Spleen (tissue), 11 donors: Measurements from ENCODE around the gene CCDC195. TPM values are rescaled to one million over a fixed set of nuclear protein-coding genes. Genes with fewer than 3 reads are reported as not detected.

Experiments used
- DNase-seq: peaks from one replicate; pipeline ENCODE4 v3.0.0-alpha.2; 2020
- H3K27ac ChIP-seq, 8 donors: fragments of 200-600 bp; sonication (generic) in 7 of 8; 1 replicate in 4 of 8; 2 replicates in 4 of 8; pipeline versions ENCODE4 v1.5.0 to v1.8.0; 2016 to 2021; ENCODE audit warnings: inconsistent platforms in 4 of 8, mild to moderate bottlenecking in 4 of 8, moderate library complexity in 1 of 8
- H3K27me3 ChIP-seq, 7 donors: fragments of 200-600 bp; sonication (generic) in 6 of 7; replicated peaks in 1 of 7; 1 replicate in 4 of 7; 2 replicates in 3 of 7; pipeline versions ENCODE4 v1.5.0 to v1.8.0; 2016 to 2021; ENCODE audit warnings: inconsistent platforms in 3 of 7, mild to moderate bottlenecking in 1 of 7
- H3K36me3 ChIP-seq, 6 donors: fragments of 200-600 bp; sonication (generic) in 5 of 6; 1 replicate in 4 of 6; 2 replicates in 2 of 6; pipeline versions ENCODE4 v1.5.0 to v1.8.0; 2016 to 2021; ENCODE audit warnings: inconsistent platforms in 2 of 6
- H3K4me1 ChIP-seq, 6 donors: fragments of 200-600 bp; sonication (generic) in 5 of 6; 1 replicate in 3 of 6; 2 replicates in 3 of 6; pipeline versions ENCODE4 v1.5.0 to v1.8.0; 2016 to 2021; ENCODE audit warnings: inconsistent platforms in 3 of 6
- H3K4me3 ChIP-seq, 8 donors: fragments of 200-600 bp; sonication (generic) in 7 of 8; 1 replicate in 4 of 8; 2 replicates in 4 of 8; pipeline versions ENCODE4 v1.5.0 to v1.8.0; 2016 to 2021; ENCODE audit warnings: inconsistent platforms in 4 of 8, mild to moderate bottlenecking in 4 of 8, moderate library complexity in 2 of 8
- H3K9me3 ChIP-seq, 8 donors: fragments of 200-600 bp; sonication (generic) in 7 of 8; 1 replicate in 4 of 8; 2 replicates in 4 of 8; pipeline versions ENCODE4 v1.5.0 to v1.8.0; 2016 to 2021; ENCODE audit warnings: inconsistent platforms in 4 of 8
- POLR2A ChIP-seq, 3 donors: fragments of 450-650 bp; IDR thresholded peaks; one replicate each; pipeline ENCODE4 v1.5.1; 2017; ENCODE audit warnings: antibody characterized with exemption in 3 of 3, mild to moderate bottlenecking in 1 of 3
- POLR2AphosphoS5 ChIP-seq, 3 donors: sonication (generic); formaldehyde crosslinking; IDR thresholded peaks; one replicate each; pipeline ENCODE4 v1.5.1; 2017; ENCODE audit warnings: antibody characterized with exemption in 3 of 3
- WGBS, 5 donors: extraction: QIAGEN DNeasy Blood & Tissue Kit in 3 of 5; methylation state at CpG; one replicate each; pipeline versions ENCODE4 v1.1.5 to v1.1.7; 2013 to 2018; 5-methylcytosine and 5-hydroxymethylcytosine counted together
- intact Hi-C: fragments of 100-400 bp; cut with DNase I; formaldehyde crosslinking; loops from one replicate; pipeline ENCODE4 v1.15.0; 2023; ENCODE audit warnings: low total_unique reads
- polyA plus RNA-seq, 3 donors: library from polyadenylated mRNA; stranded (reverse); fragments of 200-250 nt; gene quantifications; one replicate each; pipeline ENCODE4 v1.2.1, GENCODE V29; 2013
- total RNA-seq, 7 donors: library from RNA; depleted of rRNA in 3 of 7; stranded (reverse); fragments of >200 nt in 3 of 7; fragmentation: NEBNext Ultra II Directional in 4 of 7; extraction: Animal tissue kit (Norgen Biotek cat#: 25700) in 4 of 7; gene quantifications; one replicate each; pipeline versions ENCODE4 v1.1.0 to v1.2.1, GENCODE V29; 2016 to 2021
- TF ChIP-seq, protein P1 (sequence below), 11 experiments: fragments of 200-600 bp in 7 of 11; fragments of 450-650 bp in 4 of 11; sonication (generic) in 4 of 11; IDR thresholded peaks in 8 of 11; conservative IDR thresholded peaks in 3 of 11; 1 replicate in 7 of 11; 2 replicates in 4 of 11; pipeline versions ENCODE4 v1.4.0 to v1.8.0; 2016 to 2021; ENCODE audit warnings: antibody characterized with exemption in 11 of 11, inconsistent platforms in 4 of 11, mild to moderate bottlenecking in 1 of 11
- donor health status: healthy with polysubstance abuse.
- donor health status: DM: no; HTN: no; CAD: no; lungs with moderate emphysema.
- donor health status: DM: no; HTN: no; CAD: no.
- donor health status: Bipolar disorder and iron deficiency.
- donor health status: healthy.
- donor health status: DM: no; HTN: no; CAD: no.
- donor health status: DM: yes; HTN: yes; CAD: no.

CCDC195 gene
- total and polyA plus RNA-seq, 10 donors: not detected

DNA sequence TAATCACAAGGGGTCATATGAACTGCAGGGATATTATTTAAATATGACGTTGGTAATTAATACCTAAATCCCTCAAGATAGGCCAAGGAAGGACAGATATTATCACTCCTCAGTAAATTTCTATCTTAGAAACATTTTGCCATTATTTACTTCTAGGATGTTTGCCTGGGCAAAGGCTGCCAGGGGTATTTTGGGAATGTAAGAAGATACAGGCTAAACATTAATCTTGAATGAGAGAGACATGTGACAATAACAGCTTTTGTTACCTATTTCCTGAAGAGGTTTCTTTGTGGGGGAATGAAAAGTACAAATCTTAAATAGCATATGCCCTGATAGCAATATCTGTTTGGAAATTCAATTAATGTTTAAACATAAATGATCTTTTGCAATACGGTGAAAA is 756 bp upstream of the CCDC195 start:
- Histone ChIP-seq H3K4me3 (no peak overlapping the region), H3K27me3 (no peaks in the 10 kb centered on the region), H3K36me3 (no peaks in the 10 kb centered on the region), H3K9me3 (peaks cover 0 to 5% (median 0%) of the 10 kb centered on the region in 8 donors), H3K4me1 (no peaks in the 10 kb centered on the region), H3K27ac (no peak overlapping the region)
- DNase-seq: no peak
- intact Hi-C loops: no loop called here
- 76 to 90% (median 83%) methylated on average over 2 of the region's 2 CpGs for WGBS, 5 donors
- TF ChIP-seq POLR2A (IDR thresholded peaks at IDR 0.05): no peak
- TF ChIP-seq, protein P1, sequence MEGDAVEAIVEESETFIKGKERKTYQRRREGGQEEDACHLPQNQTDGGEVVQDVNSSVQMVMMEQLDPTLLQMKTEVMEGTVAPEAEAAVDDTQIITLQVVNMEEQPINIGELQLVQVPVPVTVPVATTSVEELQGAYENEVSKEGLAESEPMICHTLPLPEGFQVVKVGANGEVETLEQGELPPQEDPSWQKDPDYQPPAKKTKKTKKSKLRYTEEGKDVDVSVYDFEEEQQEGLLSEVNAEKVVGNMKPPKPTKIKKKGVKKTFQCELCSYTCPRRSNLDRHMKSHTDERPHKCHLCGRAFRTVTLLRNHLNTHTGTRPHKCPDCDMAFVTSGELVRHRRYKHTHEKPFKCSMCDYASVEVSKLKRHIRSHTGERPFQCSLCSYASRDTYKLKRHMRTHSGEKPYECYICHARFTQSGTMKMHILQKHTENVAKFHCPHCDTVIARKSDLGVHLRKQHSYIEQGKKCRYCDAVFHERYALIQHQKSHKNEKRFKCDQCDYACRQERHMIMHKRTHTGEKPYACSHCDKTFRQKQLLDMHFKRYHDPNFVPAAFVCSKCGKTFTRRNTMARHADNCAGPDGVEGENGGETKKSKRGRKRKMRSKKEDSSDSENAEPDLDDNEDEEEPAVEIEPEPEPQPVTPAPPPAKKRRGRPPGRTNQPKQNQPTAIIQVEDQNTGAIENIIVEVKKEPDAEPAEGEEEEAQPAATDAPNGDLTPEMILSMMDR (IDR thresholded peaks at IDR 0.05 in 8 of 11, conservative IDR thresholded peaks at IDR 0.05 in 3 of 11): no peak
- TF ChIP-seq POLR2AphosphoS5 (IDR thresholded peaks at IDR 0.05): no peak

DNA sequence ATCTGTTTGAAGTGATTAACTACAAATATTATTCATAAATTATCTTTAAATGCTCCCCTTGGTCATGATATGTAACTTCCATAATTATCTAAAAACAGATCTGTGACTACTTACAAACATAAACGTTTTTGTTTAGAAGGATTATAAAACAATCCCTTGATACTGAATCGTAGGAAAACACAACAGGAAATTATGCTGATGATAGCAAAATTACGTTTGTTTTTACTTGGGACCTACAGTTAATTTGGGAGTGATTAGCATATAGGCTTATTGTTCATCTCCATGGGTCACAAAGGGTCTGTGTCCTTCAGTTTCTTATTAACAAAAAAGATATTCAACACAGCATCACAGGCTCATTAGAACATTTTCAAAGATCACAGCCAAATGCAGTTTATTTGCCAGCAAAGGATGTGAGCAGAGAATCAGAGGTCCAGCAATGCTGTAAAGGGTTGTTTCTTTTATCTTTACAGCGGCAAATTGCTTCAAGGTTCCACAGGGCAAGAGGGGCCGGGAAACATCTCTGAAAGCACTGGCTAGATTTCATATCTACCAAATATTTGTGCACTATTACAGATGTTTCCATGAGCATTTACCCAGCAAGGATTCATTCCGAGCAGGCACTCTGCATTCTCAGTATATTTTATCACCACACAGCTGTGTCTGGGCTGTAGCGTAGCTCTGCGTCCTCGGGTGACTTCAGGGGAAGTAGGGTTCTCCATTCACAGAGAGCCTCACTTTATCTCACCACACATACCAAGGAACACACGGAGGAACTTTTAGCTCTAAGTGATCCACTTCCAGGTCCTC is 4.1 kb downstream of the CCDC195 start:
- Histone ChIP-seq H3K9me3 (peaks cover 0 to 5% (median 0%) of the 10 kb centered on the region in 8 donors), H3K27ac (no peak overlapping the region), H3K27me3 (no peaks in the 10 kb centered on the region), H3K36me3 (no peaks in the 10 kb centered on the region), H3K4me3 (no peak overlapping the region), H3K4me1 (no peaks in the 10 kb centered on the region)
- DNase-seq: no peak
- intact Hi-C loops: no loop called here
- no peak for TF ChIP-seq POLR2AphosphoS5 (IDR thresholded peaks at IDR 0.05)
- TF ChIP-seq POLR2A (IDR thresholded peaks at IDR 0.05): no peak
- TF ChIP-seq, protein P1 (IDR thresholded peaks at IDR 0.05 in 8 of 11, conservative IDR thresholded peaks at IDR 0.05 in 3 of 11): no peak
- 47 to 60% (median 55%) methylated on average over 10 of the region's 10 CpGs for WGBS, 5 donors

DNA sequence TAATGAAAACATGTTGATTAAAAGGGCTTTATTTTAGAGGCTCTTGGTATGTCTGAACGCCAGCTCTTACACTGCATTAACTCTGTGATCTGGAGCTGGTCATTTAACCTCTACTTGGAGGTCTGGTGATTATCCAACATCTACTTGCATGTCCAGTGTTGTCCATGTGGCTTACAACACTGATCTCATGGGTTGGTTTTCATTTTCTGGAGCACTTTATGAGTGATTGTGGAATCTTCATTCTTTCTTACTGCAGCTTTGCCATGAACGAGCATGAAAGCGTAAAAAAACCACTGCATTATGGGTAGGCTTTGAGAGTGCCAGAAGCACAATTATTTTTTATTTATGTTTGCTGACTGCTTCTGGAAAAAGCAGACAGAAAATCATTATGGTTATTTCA is 4.8 kb downstream of the CCDC195 start:
- Histone ChIP-seq H3K4me1 (no peaks in the 10 kb centered on the region), H3K27me3 (no peaks in the 10 kb centered on the region), H3K27ac (no peak overlapping the region), H3K9me3 (peaks cover 0 to 5% (median 0%) of the 10 kb centered on the region in 8 donors), H3K36me3 (no peaks in the 10 kb centered on the region), H3K4me3 (no peak overlapping the region)
- intact Hi-C loops: no loop called here
- TF ChIP-seq, protein P1 (IDR thresholded peaks at IDR 0.05 in 8 of 11, conservative IDR thresholded peaks at IDR 0.05 in 3 of 11): no peak
- TF ChIP-seq POLR2A (IDR thresholded peaks at IDR 0.05) (no peak), POLR2AphosphoS5 (IDR thresholded peaks at IDR 0.05) (no peak)
- WGBS, 5 donors: 83 to 92% (median 88%) methylated on average over 3 of the region's 3 CpGs
- DNase-seq: no peak

- WGBS, 5 donors: 72 to 81% (median 77%) methylated on average over 3 of the region's 3 CpGs
- Histone ChIP-seq H3K36me3 (no peaks in the 10 kb centered on the region), H3K4me3 (no peak overlapping the region), H3K9me3 (peaks cover 0 to 5% (median 0%) of the 10 kb centered on the region in 8 donors), H3K4me1 (no peaks in the 10 kb centered on the region), H3K27ac (no peak overlapping the region), H3K27me3 (no peaks in the 10 kb centered on the region)
- DNase-seq: no peak
- intact Hi-C loops: no loop called here
- no peak for TF ChIP-seq POLR2AphosphoS5 (IDR thresholded peaks at IDR 0.05)
- TF ChIP-seq POLR2A (IDR thresholded peaks at IDR 0.05): no peak
- TF ChIP-seq, protein P1 (IDR thresholded peaks at IDR 0.05 in 8 of 11, conservative IDR thresholded peaks at IDR 0.05 in 3 of 11): no peak
Observed at GRCh38 chr2:224709301-224709700, 6.9 kb downstream of the CCDC195 start.
